HL-60 (cell line): Measurements from ENCODE around the gene HOXC4.

ENCODE experiments used
- DNase-seq, 2 experiments: peaks; one replicate each; pipeline ENCODE4 v3.0.0-alpha.2; 2010 to 2020; ENCODE audit warnings: low read depth in 1 of 2, low spot score in 1 of 2
- H3K27ac ChIP-seq: fragments of 250-450 bp; sonication (Bioruptor Pico); replicated peaks from 2 replicates; pipeline ENCODE4 v1.5.1; 2020; ENCODE audit warnings: mild to moderate bottlenecking, moderate library complexity
- H3K27me3 ChIP-seq: fragments of 250-450 bp; sonication (Bioruptor Pico); 2 replicates; pipeline ENCODE4 v1.5.1; 2021; ENCODE audit warnings: mild to moderate bottlenecking, moderate library complexity; ENCODE audit not compliant: insufficient read depth, poor library complexity, severe bottlenecking
- H3K4me3 ChIP-seq: replicated peaks from 2 replicates; pipeline ENCODE4 v1.5.1; 2011; ENCODE audit warnings: mild to moderate bottlenecking, control low read depth, low read length; ENCODE audit not compliant: insufficient read depth
- GABPA ChIP-seq: IDR thresholded peaks from 2 replicates; pipeline ENCODE4 v1.6.1; 2012; ENCODE audit warnings: low read depth
- POLR2AphosphoS5 ChIP-seq: IDR thresholded peaks from 2 replicates; pipeline ENCODE4 v1.6.1; 2012; ENCODE audit warnings: low read depth
- SPI1 ChIP-seq: IDR thresholded peaks from 2 replicates; pipeline ENCODE4 v1.6.1; 2012; ENCODE audit warnings: low read depth, mild to moderate bottlenecking, borderline replicate concordance
- TF ChIP-seq, protein P1 (sequence below): IDR thresholded peaks from 2 replicates; pipeline ENCODE4 v1.6.1; 2012; ENCODE audit warnings: low read depth; ENCODE audit not compliant: insufficient replicate concordance
- TF ChIP-seq, protein P2 (sequence below): IDR thresholded peaks from one replicate; pipeline ENCODE4 v1.5.1; 2011; ENCODE audit warnings: low read length, control low read depth, inconsistent platforms; ENCODE audit not compliant: insufficient read depth

HOXC4 gene

GRCh38 chr12:54055552-54055951, 1.9 kb downstream of the HOXC4 start:
- TF ChIP-seq, protein P1, sequence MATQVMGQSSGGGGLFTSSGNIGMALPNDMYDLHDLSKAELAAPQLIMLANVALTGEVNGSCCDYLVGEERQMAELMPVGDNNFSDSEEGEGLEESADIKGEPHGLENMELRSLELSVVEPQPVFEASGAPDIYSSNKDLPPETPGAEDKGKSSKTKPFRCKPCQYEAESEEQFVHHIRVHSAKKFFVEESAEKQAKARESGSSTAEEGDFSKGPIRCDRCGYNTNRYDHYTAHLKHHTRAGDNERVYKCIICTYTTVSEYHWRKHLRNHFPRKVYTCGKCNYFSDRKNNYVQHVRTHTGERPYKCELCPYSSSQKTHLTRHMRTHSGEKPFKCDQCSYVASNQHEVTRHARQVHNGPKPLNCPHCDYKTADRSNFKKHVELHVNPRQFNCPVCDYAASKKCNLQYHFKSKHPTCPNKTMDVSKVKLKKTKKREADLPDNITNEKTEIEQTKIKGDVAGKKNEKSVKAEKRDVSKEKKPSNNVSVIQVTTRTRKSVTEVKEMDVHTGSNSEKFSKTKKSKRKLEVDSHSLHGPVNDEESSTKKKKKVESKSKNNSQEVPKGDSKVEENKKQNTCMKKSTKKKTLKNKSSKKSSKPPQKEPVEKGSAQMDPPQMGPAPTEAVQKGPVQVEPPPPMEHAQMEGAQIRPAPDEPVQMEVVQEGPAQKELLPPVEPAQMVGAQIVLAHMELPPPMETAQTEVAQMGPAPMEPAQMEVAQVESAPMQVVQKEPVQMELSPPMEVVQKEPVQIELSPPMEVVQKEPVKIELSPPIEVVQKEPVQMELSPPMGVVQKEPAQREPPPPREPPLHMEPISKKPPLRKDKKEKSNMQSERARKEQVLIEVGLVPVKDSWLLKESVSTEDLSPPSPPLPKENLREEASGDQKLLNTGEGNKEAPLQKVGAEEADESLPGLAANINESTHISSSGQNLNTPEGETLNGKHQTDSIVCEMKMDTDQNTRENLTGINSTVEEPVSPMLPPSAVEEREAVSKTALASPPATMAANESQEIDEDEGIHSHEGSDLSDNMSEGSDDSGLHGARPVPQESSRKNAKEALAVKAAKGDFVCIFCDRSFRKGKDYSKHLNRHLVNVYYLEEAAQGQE = no peak
- TF ChIP-seq POLR2AphosphoS5 (no peak), GABPA (no peak), SPI1 (no peak)
- TF ChIP-seq, protein P2, sequence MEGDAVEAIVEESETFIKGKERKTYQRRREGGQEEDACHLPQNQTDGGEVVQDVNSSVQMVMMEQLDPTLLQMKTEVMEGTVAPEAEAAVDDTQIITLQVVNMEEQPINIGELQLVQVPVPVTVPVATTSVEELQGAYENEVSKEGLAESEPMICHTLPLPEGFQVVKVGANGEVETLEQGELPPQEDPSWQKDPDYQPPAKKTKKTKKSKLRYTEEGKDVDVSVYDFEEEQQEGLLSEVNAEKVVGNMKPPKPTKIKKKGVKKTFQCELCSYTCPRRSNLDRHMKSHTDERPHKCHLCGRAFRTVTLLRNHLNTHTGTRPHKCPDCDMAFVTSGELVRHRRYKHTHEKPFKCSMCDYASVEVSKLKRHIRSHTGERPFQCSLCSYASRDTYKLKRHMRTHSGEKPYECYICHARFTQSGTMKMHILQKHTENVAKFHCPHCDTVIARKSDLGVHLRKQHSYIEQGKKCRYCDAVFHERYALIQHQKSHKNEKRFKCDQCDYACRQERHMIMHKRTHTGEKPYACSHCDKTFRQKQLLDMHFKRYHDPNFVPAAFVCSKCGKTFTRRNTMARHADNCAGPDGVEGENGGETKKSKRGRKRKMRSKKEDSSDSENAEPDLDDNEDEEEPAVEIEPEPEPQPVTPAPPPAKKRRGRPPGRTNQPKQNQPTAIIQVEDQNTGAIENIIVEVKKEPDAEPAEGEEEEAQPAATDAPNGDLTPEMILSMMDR = no peak
- DNase-seq = no peak
- no peak overlapping the region for H3K4me3 ChIP-seq
- H3K27me3 ChIP-seq = peaks cover 47% of the 10 kb centered on the region
- no peak overlapping the region for H3K27ac ChIP-seq

DNA sequence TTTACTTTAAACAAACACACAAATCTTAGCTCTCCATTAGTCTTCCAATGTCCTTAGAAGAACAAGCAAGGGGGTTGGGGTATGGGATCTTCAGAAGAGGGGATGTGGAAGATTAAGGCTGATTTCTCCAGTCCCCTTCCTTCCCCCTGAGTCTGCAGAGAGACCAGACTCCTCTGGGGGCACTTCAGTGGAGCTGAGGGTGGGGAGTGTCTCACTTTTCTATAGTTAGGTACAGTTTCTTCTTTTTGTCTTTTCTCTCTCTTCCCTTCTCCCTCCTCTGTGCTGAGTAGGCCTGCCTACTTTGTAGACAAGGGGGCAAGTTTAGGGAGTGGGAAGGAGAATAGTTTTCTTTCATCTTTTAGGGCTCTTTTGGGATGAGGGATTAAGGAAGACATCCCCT, 2.5 kb downstream of the HOXC4 start:
- no peak overlapping the region for H3K27ac ChIP-seq
- TF ChIP-seq SPI1 (no peak), POLR2AphosphoS5 (no peak), GABPA (no peak)
- TF ChIP-seq, protein P2 = no peak
- TF ChIP-seq, protein P1 = no peak
- no peak overlapping the region for H3K4me3 ChIP-seq
- no peak for DNase-seq
- H3K27me3 ChIP-seq = peaks cover 46% of the 10 kb centered on the region

GRCh38 chr12:54058128-54058768, 4.6 kb downstream of the HOXC4 start:
- peaks cover 39% of the 10 kb centered on the region for H3K27me3 ChIP-seq
- H3K4me3 ChIP-seq = no peak overlapping the region
- TF ChIP-seq GABPA (no peak), SPI1 (no peak), POLR2AphosphoS5 (no peak)
- TF ChIP-seq, protein P1 = no peak
- no peak for DNase-seq
- H3K27ac ChIP-seq = no peak overlapping the region
